Nephron progenitor cell (in vitro differentiated cells): ENCODE data around the gene RND2.
A peak's percentile ranks its signal among the peaks of the same experiment; 100 is the strongest.

ENCODE experiments used
- DNase-seq: peaks from one replicate; pipeline ENCODE4 v3.0.0; 2021
- H3K27ac Mint-ChIP-seq: 2 replicates; pipeline ENCODE4 v1.8.0; 2021; ENCODE audit warnings: mild to moderate bottlenecking, moderate library complexity, mixed read lengths
- H3K27me3 Mint-ChIP-seq: 2 replicates; pipeline ENCODE4 v1.8.0; 2021; ENCODE audit warnings: mild to moderate bottlenecking, low read depth, mixed read lengths; ENCODE audit not compliant: poor library complexity
- H3K36me3 Mint-ChIP-seq: 2 replicates; pipeline ENCODE4 v1.8.0; 2021; ENCODE audit warnings: low read depth, mixed read lengths
- H3K4me1 Mint-ChIP-seq: 2 replicates; pipeline ENCODE4 v1.8.0; 2021; ENCODE audit warnings: mixed read lengths
- H3K4me3 Mint-ChIP-seq: 2 replicates; pipeline ENCODE4 v1.8.0; 2021; ENCODE audit warnings: mild to moderate bottlenecking, moderate library complexity, mixed read lengths
- H3K9me3 Mint-ChIP-seq: 2 replicates; pipeline ENCODE4 v1.8.0; 2021; ENCODE audit warnings: mild to moderate bottlenecking, moderate library complexity, mixed read lengths
- CTCF ChIP-seq: fragments of 200-600 bp; sonication (generic); IDR thresholded peaks from 2 replicates; pipeline ENCODE4 v1.5.0; 2021; ENCODE audit warnings: antibody characterized with exemption

The RND2 gene

GRCh38 chr17:42980766-42981397 lies 44.1 kb upstream of the RND2 start:
- Mint-ChIP-seq H3K27ac (peak overlapping the region; percentile 98), H3K36me3 (peaks cover 14% of the 10 kb centered on the region), H3K9me3 (no peaks in the 10 kb centered on the region), H3K27me3 (no peaks in the 10 kb centered on the region), H3K4me1 (peaks cover 35% of the 10 kb centered on the region), H3K4me3 (peak overlapping the region; percentile 98)
- peak; percentile 57 for DNase-seq
- TF ChIP-seq CTCF = no peak

GRCh38 chr17:42982266-42982665 lies 42.8 kb upstream of the RND2 start:
- TF ChIP-seq CTCF = no peak
- H3K4me1 Mint-ChIP-seq = peaks cover 35% of the 10 kb centered on the region
- H3K4me3 Mint-ChIP-seq = peak overlapping the region; percentile 98
- DNase-seq = no peak
- H3K27me3 Mint-ChIP-seq = no peaks in the 10 kb centered on the region
- no peaks in the 10 kb centered on the region for H3K9me3 Mint-ChIP-seq
- H3K36me3 Mint-ChIP-seq = peaks cover 20% of the 10 kb centered on the region
- H3K27ac Mint-ChIP-seq = peak overlapping the region; percentile 54

- H3K36me3 Mint-ChIP-seq = peaks cover 50% of the 10 kb centered on the region
- H3K27me3 Mint-ChIP-seq = no peaks in the 10 kb centered on the region
- no peak for TF ChIP-seq CTCF
- no peak for DNase-seq
- no peak overlapping the region for H3K4me3 Mint-ChIP-seq
- H3K4me1 Mint-ChIP-seq = peaks cover 21% of the 10 kb centered on the region
- H3K9me3 Mint-ChIP-seq = no peaks in the 10 kb centered on the region
- H3K27ac Mint-ChIP-seq = no peak overlapping the region
Observed at GRCh38 chr17:42985225-42985624, 39.8 kb upstream of the RND2 start.

GRCh38 chr17:42989141-42989540 lies 35.9 kb upstream of the RND2 start:
- H3K9me3 Mint-ChIP-seq = no peaks in the 10 kb centered on the region
- H3K27ac Mint-ChIP-seq = peak overlapping the region; percentile 69
- H3K27me3 Mint-ChIP-seq = no peaks in the 10 kb centered on the region
- H3K4me3 Mint-ChIP-seq = no peak overlapping the region
- peaks cover 73% of the 10 kb centered on the region for H3K36me3 Mint-ChIP-seq
- H3K4me1 Mint-ChIP-seq = no peaks in the 10 kb centered on the region
- TF ChIP-seq CTCF = no peak
- no peak for DNase-seq

- H3K9me3 Mint-ChIP-seq = no peaks in the 10 kb centered on the region
- H3K27ac Mint-ChIP-seq = peak overlapping the region; percentile 12
- no peak overlapping the region for H3K4me3 Mint-ChIP-seq
- DNase-seq = no peak
- no peaks in the 10 kb centered on the region for H3K27me3 Mint-ChIP-seq
- H3K4me1 Mint-ChIP-seq = no peaks in the 10 kb centered on the region
- no peak for TF ChIP-seq CTCF
- H3K36me3 Mint-ChIP-seq = peaks cover 68% of the 10 kb centered on the region
Observed at GRCh38 chr17:42989726-42990652, 35.0 kb upstream of the RND2 start.
